ENCODE data around the gene WDR45B.

WDR45B gene

DNA sequence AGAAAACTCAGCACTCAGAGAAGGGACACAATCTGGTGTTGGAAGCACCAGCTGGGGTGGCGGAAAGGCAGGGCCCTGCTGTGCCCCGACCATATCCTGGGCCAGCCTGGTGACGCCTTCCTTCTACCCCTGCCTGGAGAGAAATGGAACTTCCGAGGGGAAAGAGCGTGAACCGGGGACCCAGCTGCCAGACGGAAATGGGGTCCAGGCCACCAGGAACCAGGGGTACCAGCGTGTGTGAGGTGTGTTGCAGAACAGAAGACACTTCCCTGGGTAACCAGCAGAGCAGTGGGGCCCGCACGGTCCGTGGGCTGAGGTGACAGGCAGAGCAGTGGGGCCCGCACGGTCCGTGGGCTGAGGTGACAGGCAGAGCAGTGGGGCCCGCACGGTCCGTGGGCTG, 43.5 kb upstream of the WDR45B start:
- no peak for TF ChIP-seq ZFX (IDR thresholded peaks at IDR 0.05)
- TF ChIP-seq, protein P1, sequence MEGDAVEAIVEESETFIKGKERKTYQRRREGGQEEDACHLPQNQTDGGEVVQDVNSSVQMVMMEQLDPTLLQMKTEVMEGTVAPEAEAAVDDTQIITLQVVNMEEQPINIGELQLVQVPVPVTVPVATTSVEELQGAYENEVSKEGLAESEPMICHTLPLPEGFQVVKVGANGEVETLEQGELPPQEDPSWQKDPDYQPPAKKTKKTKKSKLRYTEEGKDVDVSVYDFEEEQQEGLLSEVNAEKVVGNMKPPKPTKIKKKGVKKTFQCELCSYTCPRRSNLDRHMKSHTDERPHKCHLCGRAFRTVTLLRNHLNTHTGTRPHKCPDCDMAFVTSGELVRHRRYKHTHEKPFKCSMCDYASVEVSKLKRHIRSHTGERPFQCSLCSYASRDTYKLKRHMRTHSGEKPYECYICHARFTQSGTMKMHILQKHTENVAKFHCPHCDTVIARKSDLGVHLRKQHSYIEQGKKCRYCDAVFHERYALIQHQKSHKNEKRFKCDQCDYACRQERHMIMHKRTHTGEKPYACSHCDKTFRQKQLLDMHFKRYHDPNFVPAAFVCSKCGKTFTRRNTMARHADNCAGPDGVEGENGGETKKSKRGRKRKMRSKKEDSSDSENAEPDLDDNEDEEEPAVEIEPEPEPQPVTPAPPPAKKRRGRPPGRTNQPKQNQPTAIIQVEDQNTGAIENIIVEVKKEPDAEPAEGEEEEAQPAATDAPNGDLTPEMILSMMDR (conservative IDR thresholded peaks at IDR 0.05), result no peak
- H3K27ac ChIP-seq, result no peak overlapping the region

DNA sequence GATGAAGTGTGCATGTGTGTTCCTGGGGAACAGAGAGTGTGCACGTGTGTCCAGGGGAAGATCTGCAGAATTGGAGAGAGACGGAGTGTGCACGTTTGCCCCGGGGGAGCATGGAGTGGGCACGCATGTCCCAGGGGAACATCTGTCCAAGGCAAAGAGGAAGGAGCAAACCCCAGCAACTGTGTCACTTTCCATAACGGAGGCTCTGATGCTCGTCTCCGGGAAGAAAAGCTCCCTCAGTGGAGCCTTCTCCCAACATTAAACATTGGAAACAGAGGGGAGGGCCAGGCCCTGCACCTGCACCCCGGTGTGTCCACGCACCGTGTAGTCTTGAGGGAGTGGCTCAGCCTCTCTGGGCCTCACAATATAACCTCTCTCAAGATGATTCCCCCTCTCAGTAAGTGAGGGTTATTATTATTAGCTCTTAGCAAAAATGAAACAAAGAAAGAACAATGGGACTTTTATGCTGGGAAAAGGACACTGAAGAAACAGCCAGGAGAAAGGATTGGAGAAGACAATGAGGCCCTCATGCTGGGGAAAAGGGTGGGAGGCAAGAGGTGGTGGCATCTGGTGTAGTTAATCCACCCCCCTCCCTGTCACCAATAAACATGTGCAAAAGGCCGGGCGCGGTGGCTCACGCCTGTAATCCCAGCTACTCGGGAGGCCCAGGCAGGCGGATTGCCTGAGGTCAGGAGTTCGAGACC, 42.7 kb upstream of the WDR45B start:
- TF ChIP-seq, protein P1 (conservative IDR thresholded peaks at IDR 0.05), result no peak
- no peak overlapping the region for H3K27ac ChIP-seq

DNA sequence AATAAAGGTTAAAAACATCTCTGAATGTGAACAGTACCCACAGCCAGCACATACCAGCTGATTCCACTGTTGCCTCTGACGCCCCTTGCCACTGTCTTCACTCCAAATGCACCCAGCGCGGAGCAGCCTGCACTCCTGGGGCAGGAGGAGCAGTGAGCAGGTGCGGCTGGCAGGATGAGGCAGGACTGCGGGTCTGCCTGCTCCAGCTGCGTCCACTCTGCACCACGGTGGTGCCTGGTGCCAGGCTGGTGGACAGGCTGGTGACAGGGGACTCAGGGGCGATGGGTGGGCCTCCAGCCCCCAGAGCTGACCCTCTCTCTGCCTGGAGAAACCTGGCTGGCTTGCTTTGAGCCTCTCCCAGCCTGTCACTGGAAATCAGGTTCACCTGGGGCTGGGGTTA, 40.8 kb upstream of the WDR45B start:
- no peak overlapping the region for H3K27ac ChIP-seq
- no peak for TF ChIP-seq ZFX (IDR thresholded peaks at IDR 0.05)
- TF ChIP-seq, protein P1 (conservative IDR thresholded peaks at IDR 0.05), result no peak

DNA sequence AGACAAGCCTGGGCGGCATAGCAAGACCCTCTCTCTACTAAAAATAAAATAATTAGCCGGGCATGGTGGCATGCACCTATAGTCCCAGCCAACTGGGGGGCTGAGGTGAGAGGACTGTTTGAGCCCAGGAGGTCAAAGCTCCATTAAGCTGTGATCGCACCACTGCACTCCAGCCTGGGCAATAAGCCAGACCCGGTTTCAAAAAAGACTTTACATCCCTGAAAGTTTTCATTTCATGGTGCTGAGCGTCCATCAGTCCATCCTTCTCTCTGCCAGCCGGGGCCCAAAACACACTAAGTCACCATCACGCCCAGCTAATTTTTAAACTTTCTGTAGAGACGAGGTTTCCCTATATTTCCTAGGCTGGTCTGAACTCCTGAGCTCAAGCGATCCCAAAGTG, 39.6 kb upstream of the WDR45B start:
- TF ChIP-seq ZFX (IDR thresholded peaks at IDR 0.05), result no peak
- TF ChIP-seq, protein P1 (conservative IDR thresholded peaks at IDR 0.05), result no peak

DNA sequence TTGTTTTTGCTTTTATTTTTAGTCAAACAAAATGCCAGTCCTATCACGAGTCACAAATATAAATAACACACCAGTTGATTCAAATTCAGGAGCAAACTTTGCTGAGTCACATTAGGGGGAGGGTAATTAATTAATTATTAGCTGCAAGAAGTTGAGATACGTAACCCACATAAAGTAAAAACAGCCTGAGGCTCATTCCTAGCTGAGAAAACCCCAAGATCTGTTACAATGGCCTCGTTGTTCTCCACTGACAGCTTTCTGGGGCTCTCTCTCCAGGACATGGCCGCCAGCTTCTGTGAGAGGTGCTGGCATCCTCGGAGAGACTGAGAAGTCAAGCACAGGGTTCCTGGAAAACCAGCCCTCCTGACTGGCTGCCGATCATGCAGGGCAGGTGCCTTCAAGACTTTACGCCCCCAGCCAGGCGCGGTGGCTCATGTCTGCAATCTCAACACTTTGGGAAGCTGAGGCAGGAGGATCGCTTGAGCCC, 39.2 kb upstream of the WDR45B start:
- peak overlapping the region; percentile 5; the same call in 1 of the 2 replicates for H3K27ac ChIP-seq
- TF ChIP-seq, protein P1 (conservative IDR thresholded peaks at IDR 0.05), result no peak
- TF ChIP-seq ZFX (IDR thresholded peaks at IDR 0.05), result no peak

More for the DNA sequence above, 39.6 kb upstream of the WDR45B start:
- peak overlapping the region; percentile 5; the same call in 1 of the 2 replicates for H3K27ac ChIP-seq

DNA sequence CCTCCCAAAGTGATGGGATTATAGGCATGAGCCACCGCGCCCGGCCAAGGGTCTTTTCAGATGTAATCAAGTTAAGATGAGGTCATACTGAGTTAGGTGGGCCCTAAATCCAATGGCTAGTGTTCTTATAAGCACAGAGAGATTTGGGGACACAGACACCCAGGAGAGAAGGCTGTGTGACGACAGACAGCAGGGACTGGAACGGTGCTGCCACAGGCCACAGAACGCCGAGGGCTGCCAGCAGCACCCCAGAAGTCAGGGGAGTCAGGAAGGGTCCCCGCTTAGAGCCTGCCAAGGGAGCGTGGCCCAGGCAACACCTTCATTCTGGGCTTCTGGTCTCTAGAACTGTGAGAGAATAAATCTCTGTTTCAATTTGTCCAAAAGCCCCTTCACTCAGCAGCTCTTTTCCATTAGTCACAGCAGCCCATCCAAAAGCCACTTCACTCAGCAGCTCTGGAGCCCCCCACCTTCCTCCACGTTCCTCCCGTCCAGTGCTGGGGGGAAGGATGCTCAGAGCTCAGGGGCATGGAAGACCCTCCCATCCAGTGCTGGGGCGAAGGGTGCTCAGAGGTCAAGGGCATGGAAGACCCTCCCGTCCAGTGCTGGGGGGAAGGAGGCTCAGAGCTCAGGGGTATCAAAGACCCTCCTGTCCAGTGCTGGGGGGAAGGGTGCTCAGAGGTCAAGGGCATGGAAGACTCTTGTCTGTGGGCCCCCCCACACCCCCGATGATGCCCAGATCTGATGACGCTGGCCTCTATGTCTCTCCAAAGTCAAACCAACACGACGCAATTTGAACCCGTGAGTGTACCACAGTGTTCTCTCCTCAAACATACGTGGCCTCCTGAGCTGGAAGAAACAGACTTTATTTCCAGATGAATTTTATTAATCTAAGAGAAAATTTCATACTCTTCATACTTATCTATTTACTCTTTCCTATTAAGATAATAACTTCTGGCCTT, 38.4 kb upstream of the WDR45B start:
- no peak overlapping the region for H3K27ac ChIP-seq

More for the DNA sequence above, 38.4 kb upstream of the WDR45B start:
- TF ChIP-seq ZFX (IDR thresholded peaks at IDR 0.05), result no peak
- TF ChIP-seq, protein P1 (conservative IDR thresholded peaks at IDR 0.05), result no peak

Data from C4-2B (cell line).